ENCODE data around the gene CDC37L1.

Gene CDC37L1

DNA sequence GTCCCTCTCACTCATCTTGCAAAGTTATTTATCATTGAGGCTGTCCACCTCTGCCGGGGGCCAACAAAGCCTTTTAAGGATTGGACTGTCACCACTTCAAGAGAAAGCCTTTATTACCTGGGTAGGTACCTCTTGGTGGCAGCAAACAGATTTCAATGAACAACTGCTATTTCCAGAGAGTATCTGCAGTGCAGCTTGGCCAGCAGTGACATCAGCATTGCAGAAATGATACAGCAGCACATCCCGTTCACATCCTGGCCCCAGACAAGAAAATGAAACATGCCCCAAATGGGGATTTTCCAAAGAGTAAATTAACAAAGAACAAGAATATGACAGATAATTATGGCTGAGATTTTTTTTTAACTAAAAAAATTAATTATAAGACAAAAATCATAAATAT is 10.8 kb upstream of the CDC37L1 start:
- no peak for DNase-seq (ENCODE audit: low read depth)

DNA sequence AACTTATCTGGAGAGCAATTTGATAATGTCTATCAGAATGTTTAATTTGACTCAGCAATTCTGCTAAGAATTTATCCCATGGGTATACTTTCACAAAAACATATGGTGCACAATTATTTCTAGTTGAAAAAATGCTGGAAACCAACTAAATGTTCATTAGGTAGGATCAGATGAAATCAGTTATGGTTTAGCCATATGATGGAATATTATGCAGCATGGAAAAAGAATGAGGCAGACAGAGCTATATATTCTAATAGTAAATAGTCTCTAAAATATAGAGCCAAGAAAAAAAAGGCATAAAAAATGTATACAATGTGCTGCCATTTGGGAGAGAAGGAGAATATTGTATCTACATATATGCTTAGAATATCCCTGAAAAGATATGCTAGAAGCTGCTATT is 9.5 kb upstream of the CDC37L1 start:
- DNase-seq (ENCODE audit: low read depth): no peak

DNA sequence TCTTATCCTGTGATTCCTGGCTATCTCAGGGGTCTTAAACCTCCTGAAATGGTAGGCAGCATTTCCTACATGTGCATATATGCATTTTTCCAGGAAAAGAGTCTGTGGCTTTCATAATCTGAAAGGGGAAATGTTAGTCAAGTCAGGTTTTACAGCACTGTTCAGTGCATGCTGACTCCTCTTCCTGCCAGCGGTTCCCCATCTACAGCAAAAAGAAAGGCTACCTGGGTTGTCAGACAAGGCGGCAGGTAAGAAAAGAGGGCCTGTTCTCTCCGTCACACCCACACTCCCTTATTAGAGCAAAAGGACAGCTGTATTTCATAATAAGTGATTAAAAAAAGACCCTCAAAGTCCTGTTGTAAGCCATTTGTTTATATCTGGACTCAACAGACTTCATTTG is 8.8 kb upstream of the CDC37L1 start:
- DNase-seq (ENCODE audit: low read depth): no peak

DNA sequence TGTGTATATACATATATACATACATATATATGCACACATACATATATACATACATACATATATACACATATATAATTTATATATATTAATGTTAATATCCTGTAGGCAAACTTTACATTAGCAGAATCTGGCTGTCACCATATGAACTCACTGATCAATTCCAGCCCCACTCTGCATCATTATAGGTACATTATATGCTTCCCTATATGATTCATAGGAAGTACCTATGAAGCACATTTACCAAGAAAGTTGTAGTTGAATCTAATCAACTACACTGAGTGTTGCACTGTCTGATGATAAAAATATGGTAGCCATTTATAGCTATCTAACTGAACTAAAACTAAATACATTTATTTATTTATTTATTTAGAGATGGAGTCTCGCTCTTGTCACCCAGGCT is 7.6 kb upstream of the CDC37L1 start:
- no peak for DNase-seq (ENCODE audit: low read depth)

DNA sequence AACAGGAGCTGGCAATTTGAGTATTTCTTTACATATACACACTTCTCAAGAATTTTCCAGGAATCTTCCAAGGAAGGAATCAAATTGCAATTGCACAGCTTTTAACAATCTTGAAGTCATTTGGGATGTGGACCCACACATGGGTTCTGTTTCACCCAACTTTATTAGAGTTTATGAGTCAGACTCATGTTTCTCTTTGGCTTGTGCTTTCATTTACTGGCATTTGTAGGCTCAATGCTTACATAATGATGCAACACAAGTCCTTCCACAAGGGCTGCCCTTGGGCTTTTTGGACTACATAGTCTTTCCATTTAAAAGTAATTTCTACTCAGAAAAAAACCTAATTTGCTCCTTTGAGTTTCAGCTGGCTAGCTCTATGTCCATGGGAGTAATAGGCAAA is 4.6 kb upstream of the CDC37L1 start:
- no peak for DNase-seq (ENCODE audit: low read depth)

DNA sequence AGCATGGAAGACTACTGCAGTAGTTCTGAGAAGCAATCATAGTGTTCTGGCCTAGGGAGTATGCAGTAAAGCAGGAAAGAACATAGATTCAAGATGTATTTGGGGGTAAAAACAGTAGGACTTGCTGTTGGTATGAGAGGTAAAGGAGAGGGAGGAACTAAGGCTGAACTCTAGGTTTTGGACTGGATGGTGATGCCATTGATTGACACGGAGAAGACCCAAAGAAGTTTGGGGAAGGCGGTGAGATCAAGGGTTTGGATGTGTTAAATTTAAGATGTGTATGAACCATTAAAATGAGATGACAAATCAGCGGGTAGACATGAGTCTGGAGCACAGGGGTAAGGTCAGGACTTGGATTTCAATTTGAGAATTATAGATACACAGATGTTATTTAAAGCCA is 2.0 kb upstream of the CDC37L1 start:
- DNase-seq (ENCODE audit: low read depth): no peak

DNA sequence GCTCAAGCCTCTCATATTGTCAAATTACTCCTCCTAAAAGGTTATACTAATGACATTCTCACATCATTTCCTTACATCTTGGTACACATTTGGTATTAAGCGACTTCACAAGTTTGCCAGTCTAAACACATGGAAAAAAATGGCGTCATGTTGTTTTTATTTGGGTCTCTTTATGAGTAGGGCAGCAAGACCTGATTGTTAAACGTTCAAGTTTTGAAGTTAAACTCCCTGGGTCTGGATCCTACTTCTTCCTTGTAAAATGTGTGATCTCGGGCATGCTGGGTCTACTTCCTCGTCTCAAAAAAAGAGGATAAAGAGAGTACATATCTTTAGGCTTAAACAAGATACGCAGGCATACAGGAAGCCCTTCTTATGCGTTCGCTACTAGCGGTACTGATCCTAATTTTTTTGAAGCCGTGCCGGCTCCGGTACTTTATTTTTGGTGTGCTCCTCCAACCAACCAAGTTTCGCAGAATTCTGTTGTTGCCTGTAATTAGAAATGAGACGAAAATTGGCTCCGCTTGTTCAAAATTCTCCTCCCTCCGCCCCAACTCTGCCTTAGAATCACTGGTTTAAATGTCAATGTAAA is 596 bp upstream of the CDC37L1 start:
- DNase-seq (ENCODE audit: low read depth): peak; percentile 10

DNA sequence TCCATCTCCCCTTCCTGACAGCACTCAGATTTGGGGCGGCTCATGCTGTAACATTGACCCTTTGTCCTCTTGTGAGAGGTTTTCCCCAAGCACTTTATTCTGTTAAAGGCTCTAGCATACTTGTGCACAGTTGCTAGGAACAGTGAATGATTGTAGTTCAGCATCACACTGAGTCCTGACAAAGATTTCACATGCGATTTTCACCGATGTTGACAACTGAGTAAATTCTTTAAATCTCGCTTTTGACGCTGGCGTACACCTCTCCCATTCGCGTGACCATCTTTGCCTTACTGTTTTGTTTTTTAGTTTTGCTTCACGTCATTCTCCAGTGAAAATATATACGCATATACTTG is 780 bp downstream of the CDC37L1 start:
- no peak for DNase-seq (ENCODE audit: low read depth)

DNA sequence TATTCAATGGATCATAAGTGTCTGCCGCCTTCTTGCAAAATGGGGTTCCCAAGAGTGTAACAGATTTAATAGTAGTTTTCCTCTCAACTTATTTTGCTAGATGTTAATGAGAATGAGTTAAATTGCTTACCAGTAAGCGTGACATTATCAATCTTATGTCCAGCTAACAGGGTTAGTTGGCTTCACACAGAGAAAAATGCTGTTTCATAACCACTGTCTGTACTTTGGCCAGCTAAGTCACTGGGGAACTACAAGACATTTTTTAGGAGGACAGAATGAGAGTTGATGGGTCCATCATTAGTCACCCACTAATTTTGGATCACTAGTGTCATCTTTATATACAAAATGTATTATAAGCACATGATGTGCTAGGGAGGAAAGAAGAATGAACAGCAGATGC is 1.4 kb downstream of the CDC37L1 start:
- no peak for DNase-seq (ENCODE audit: low read depth)

DNA sequence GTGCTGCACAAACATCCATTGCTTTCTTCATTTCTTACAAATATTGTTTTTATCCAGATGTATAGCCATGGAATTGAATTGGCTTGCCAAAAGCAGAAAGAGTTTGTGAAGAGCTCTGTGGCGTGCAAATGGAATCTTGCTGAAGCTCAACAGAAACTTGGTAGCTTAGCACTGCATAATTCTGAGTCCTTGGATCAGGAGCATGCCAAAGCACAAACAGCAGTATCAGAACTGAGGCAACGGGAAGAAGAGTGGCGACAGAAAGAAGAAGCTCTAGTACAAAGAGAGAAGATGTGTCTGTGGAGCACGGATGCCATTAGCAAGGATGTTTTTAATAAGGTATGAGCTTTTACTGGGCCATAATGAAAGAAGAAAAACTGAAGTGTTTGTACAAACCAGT is 5.5 kb downstream of the CDC37L1 start:
- no peak for DNase-seq (ENCODE audit: low read depth)

DNA sequence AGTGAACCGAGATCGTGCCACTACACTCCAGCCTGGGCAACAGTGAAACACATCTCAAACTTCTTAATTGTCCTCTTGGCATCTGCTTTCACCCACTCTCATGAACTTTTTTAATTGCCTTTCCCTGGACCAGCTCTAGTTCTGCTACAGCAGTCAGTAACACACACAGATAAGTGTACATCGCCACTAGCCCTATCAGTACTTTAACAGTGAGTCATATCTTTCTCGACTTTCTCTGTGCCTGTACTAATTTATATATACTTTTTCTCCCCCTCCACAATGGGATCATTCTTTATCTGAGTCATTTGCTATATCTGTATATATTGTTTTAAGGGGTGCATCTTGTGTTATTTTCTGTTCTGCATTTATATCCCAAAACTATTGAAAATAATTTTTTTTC is 6.7 kb downstream of the CDC37L1 start:
- DNase-seq (ENCODE audit: low read depth): no peak

DNA sequence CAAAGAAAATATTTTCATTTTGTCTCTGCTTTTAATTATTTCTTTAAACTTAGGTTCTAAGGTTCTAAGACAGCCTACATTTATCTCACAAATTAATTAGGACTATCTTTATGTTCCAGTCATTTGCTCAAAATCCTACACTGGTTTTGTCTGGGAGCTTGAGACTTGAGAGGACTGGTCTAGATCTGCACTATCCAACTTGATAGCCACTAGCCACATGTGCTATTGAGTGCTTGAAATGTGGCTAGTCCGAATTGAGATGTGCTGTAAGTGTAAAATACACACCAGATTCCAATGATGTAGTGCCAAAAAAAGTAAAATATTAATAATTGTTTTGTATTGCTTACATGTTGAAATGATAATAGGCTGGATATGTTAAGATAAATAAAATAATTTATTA is 7.2 kb downstream of the CDC37L1 start:
- DNase-seq (ENCODE audit: low read depth): no peak

DNA sequence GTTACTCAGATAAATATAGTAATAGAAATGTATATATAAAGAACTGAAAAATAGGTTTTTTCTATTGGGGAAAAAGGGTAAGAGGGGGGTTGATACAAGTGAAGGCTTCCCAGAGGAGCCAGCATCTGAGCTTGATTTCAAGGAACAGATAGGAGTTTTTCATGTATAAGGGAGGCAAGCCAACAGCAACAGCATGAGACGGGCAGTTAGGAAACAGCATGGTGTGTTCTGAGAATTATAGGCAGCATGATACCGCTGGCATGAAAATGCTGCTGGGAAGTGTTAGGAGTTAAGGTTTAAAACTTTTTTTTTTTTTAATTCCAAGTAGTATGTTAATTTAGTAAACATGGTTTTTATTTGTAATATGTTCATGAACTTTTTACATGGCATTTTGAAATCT is 9.7 kb downstream of the CDC37L1 start:
- no peak for DNase-seq (ENCODE audit: low read depth)

DNA sequence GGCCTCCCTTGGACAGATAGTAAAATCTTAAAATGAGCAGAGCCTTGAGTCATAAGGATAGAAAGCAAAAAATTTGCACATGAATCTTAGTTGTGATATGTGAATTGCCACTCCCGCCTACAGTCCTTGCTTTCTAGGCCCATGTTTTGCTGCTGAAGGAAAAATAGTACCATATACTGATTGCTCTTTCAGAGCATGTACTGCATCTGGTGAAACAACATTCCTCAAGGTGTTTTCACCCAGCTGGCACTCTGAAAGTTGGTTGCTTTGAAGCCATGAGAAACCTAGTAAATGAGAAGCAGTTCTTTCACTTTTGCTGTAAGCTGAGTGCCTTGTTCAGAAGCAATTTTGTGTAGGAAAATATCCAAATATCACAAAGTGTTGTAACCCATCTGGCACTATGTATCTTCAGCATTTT is 10.3 kb downstream of the CDC37L1 start:
- DNase-seq (ENCODE audit: low read depth): no peak

DNA sequence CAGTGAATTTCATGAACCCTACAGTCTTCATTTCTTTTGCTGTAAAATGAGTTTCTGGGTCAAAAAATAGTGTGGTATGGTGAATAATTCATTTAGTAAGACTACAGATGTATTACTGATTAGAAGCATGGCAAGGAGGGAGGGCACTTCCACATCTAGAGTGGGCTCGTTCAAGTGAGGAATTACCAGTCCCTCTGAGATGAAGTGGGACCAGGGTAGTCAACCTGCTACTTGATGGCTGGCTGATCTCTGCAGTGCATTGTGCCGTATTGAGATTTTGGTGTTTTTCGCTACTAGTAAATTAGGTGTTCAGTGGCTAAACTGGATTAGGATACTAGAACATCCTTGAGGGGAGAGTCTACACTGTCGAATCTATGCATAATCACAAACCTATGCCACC is 10.8 kb downstream of the CDC37L1 start:
- no peak for DNase-seq (ENCODE audit: low read depth)

DNA sequence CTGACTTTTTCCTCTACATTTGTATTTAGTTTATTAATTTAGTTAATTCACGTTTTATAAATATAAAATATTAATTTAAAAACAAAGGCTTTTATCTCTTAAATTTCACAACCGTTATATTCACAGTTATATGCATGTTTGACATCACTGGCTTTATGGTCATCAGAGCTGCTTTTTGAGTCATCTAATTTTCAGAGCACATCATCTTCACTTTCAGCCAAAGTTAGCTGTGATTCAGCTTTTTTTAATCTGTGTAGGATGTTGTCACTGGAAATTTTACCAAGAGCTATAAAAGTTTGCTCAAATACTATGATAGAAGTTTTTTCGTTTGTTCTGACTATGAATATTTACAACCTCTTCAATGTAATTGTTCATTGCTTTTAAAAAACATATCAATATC is 12.4 kb downstream of the CDC37L1 start:
- DNase-seq (ENCODE audit: low read depth): no peak

DNA sequence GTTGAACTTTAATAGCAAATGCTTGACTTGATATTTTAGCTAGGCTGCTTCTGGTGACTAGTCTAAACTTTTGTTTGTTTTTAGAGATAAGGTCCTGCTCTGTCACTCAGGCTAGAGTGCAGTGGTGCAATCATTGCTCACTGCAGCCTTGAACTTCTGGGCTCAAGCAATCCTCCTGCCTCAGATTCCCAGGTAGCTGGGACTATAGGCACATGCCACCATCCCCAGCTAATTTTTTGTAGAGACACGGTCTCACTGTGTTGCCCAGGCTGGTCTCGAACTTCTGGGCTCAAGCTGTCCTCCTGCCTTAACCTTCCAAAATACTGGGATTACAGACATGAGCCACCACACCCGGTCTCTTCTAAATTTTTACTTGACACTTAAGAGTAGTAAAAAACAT is 20.7 kb downstream of the CDC37L1 start:
- DNase-seq (ENCODE audit: low read depth): no peak

DNA sequence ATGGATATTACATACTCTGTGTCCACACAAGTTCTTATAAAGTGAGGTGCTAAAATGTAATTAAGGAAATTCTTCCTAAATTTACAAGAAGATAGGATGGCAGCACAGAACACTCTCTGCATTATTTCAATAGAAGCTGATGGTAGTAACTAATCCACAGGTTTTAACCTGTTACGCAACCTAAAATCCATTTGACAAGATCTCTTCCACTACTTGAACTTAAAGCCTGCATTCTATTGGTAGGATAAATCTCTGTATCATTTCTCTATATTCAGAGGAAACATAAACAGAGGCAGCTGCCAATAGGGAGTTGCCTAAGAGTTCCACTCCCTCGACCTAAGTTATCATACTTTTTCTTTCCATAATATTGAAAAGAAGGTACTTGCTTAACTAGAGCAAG is 21.6 kb downstream of the CDC37L1 start:
- DNase-seq (ENCODE audit: low read depth): no peak

DNA sequence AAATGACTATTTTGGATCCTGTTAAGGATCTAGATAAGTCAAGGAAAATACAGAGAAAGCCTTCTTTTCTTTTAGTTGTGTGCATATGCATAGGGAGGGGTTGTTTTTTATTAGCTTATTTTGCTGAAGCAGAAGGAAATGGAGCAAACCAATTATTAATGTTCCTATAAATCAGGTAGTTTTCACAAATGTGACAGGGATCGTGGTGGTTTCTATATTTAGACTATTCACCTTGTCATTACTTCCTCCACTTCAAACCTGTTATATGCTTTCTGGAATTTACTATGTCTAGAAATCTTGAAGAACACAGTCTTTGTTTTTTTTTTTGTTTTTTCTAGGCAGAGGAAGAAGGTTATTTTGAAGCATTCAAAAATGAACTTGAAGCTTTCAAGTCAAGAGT is 22.2 kb downstream of the CDC37L1 start:
- no peak for DNase-seq (ENCODE audit: low read depth)

DNA sequence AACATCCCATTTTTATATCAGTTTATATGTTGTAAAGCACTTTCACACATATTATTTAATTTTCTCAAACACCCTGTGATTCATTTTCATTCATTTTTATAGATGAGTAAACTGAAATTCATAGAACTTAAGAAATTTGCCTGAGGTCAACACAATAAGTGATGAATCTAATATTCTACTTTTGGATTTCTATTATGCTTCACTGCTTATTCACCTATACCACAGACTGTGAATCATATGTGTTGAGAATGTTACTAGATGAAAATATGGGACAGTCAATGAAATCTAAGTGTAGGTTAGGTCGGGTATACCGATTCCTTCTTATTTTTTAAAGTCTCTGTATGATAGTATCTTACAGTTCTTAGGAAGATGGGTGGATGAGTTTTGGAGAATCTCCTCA is 24.8 kb downstream of the CDC37L1 start:
- DNase-seq (ENCODE audit: low read depth): no peak

DNA sequence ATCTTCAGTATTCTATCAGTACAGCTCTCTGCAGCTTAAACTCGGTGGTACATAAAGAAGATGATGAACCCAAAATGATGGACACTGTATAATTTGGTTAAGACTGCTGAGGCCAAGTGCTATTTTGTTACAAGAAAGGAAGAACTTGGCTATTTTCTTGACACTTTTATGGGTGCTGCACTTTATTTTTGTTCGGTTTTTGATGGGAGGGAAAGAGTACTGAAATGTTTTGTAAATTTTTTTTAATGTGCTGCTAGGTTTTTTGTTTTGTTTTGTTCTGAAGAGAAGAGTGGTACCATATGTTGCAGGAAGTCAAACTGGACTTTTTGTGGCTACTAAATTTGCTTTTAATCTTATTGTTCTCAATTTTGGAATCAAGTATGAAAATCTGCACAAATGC is 26.7 kb downstream of the CDC37L1 start:
- no peak for DNase-seq (ENCODE audit: low read depth)

DNA sequence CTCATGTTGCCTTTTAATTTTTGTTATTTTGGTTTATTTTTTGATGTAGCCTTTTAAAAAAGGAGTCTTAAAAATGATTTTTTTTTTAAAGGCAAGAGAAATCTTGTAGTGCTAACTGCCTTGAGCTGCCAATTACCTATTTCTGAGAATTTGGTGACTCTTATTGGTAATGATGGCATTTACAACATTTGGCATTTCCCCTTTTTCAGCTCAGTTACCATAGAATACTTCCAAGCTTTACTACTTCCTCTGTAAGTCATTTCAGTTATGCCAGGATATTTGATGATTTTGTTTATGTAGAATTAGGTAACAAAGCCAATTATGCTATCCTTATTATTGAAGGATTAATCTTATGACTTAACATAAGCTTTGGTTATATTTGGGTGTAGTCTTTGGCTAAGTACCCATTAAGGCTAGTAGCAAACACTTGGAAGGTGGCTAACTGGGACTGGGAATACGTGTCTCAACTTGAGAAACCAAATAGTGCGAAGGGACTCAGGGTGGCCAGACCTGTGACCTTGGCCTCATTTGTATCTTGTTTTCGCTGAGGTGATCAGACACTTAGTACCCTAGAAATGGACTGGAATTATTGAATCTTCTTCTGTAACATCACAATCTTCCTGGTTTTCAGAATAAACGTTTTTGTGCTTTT is 27.7 kb downstream of the CDC37L1 start:
- DNase-seq (ENCODE audit: low read depth): no peak

DNA sequence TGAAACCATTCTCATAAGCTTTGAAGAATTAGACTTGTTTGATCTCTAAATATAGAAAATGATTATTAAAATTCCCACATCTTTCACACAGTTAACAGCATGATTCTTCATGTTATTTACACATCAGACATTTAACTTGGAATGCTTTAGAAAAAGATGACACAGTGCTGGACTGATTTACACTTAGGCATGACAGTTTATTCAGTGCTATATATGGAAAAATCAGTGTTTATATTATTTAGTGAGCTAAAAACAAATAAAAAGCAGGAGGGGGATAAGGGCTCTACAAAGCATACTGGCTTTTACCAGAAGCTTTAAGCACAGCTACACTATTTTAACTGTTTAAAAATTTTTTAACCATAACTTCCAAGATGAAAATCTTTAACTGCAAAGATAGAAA is 30.0 kb downstream of the CDC37L1 start:
- DNase-seq (ENCODE audit: low read depth): no peak

DNA sequence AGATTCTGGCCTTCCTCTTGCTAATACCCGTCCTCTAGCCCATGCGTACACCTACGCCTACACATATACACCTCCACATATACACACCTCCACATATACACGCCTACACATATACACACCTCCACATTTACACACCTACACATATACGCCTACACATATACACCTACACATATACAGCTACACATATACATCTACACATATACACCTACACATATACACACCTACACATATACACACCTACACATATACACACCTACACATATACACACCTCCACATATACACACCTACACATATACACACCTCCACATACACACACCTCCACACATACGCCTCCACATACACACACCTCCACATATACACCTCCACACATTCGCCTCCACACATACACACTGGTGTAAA is 34.5 kb downstream of the CDC37L1 start:
- no peak for DNase-seq (ENCODE audit: low read depth)
